ENCODE measurements around the gene TSPEAR.

TSPEAR gene

GRCh38 chr21:44448651-44449131, 262.7 kb downstream of the TSPEAR start:
- DNase-seq (ENCODE audit: low read depth, low spot score), result no peak
- H3K27ac ChIP-seq, result no peak overlapping the region
